ENCODE measurements around the gene FOXP1.

GRCh38 chr3:71065764-71066013 is 517.8 kb downstream of the FOXP1 start:
- TF ChIP-seq CTCF (IDR thresholded peaks at IDR 0.05; ENCODE audit: insufficient read depth, low read length, poor library complexity, severe bottlenecking) (no peak), EZH2phosphoT487 (conservative IDR thresholded peaks at IDR 0.05; ENCODE audit: low read length) (no peak)

All from SU-DHL-6 (cell line).